ENCODE measurements around the gene CDCA4. TPM values are rescaled to one million over a fixed set of nuclear protein-coding genes. Genes with fewer than 3 reads are reported as not detected.
A peak's percentile ranks its signal among the peaks of the same experiment; 100 is the strongest.

CDCA4 gene
- total and polyA plus RNA-seq, 10 donors, result 5.8 to 15.1 (median 8.6) TPM

DNA sequence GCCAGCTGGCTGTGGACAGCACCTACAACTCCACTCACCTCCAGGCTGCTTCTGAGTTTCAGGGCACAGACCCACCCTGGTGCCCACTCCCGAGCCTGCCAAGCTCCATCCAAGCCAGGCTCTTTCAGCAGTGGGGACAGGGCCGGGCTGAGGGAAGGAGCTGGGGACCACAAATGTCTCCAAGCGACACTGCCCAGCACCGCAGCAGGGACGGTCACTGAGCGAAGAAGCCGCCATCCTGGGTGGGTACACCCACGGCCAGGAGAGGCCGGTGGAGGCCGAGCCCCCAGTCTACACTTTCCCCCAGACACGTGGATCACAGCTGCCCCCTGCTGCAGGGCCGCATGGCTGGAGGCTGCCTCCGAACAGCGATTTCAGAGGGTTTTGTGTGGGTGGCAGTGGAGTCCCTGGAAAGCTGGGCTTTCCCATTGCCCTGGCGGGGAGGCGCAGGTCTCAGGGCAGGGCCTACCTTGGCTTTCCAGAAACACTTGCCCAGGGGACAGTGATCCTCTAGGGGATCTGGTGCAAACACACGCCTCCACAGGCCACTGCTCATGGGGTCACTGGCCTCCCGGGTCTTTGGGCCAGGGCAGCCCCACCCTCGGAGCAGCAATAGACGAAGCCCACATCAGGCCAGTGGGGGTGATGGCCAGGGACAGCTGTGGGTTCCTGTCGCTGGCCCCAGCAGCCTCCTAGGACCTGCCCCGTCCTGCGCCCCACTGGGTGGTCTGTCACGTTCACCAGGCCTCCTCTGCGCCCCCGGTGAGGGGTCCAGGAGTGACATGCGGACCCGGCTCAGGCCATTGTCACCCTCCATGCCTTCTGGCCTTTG is 45.6 kb upstream of the CDCA4 start:
- DNase-seq, result peak; percentile 85
- no peaks in the 10 kb centered on the region for H3K9me3 ChIP-seq
- intact Hi-C loops (cut with DNase I; ENCODE audit: low total_unique reads), result no loop called here
- H3K27ac ChIP-seq, result peak overlapping the region; percentile 82 to 97 (median 94)
- TF ChIP-seq POLR2AphosphoS5 (IDR thresholded peaks at IDR 0.05), result no peak
- TF ChIP-seq, protein P1, sequence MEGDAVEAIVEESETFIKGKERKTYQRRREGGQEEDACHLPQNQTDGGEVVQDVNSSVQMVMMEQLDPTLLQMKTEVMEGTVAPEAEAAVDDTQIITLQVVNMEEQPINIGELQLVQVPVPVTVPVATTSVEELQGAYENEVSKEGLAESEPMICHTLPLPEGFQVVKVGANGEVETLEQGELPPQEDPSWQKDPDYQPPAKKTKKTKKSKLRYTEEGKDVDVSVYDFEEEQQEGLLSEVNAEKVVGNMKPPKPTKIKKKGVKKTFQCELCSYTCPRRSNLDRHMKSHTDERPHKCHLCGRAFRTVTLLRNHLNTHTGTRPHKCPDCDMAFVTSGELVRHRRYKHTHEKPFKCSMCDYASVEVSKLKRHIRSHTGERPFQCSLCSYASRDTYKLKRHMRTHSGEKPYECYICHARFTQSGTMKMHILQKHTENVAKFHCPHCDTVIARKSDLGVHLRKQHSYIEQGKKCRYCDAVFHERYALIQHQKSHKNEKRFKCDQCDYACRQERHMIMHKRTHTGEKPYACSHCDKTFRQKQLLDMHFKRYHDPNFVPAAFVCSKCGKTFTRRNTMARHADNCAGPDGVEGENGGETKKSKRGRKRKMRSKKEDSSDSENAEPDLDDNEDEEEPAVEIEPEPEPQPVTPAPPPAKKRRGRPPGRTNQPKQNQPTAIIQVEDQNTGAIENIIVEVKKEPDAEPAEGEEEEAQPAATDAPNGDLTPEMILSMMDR (IDR thresholded peaks at IDR 0.05 in 8 of 11, conservative IDR thresholded peaks at IDR 0.05 in 3 of 11), result no peak
- TF ChIP-seq POLR2A (IDR thresholded peaks at IDR 0.05), result no peak
- WGBS, 5 donors, result 79 to 88% (median 81%) methylated on average over 13 to 28 of the region's 28 CpGs
- peaks cover 53 to 100% (median 93%) of the 10 kb centered on the region in 6 donors for H3K4me1 ChIP-seq
- no peaks in the 10 kb centered on the region for H3K36me3 ChIP-seq
- H3K4me3 ChIP-seq, result peak overlapping the region in 5 of 8 donors; percentile 36 to 74 (median 52)
- H3K27me3 ChIP-seq (replicated peaks in 1 of 7), result no peaks in the 10 kb centered on the region

DNA sequence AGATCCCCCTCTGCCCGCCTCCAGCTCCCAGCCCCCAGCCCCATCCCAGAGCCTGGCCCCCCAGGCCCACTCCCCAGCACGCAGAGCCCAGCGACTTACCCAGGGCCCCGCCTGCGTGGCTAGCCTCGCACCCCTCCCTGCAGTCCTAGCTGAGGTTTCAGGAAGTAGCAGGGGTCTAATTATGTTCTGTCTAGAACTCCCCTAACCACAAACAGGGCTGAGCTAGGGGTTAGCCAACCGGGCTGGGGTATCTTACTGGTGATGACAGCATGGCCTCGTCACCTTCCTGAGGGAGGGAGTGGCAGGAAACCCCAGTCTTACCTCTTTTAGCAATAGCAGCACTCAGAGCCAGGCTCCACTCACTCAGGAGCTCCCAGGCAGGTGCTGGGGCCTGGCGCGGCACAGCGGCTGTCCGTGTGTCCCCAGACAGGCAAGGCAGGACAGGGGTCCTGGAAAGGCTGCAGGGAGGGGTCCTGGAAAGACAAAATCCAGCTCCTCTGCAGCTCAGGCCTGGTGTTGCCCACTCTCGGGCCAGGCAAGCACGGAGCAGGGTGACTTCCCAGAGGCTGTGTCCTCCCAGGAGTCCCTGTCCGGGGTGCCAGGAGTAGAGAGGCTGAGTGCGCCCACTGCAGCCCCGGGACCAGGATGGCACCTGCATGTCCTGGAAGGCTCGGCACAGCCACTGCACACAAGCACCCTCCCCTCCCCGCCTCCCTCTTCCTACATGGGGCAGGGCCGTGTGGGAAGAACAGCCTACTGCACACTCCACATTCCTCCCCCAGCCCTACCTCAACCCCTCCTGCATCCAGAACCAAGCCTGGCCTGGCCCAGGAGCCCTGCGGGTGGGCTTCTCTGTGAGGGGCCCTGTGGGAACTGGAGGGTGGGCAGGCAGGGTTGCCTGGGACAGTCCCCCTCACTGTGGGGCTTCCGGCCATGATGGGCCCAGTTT is 44.7 kb upstream of the CDCA4 start, which contains the start of gene GPR132:
GPR132 (minus strand) TSS at position 151 of the 949 bp plus-strand sequence. CDS start 10,010 bp downstream, outside the sequence.
- TF ChIP-seq, protein P1 (IDR thresholded peaks at IDR 0.05 in 8 of 11, conservative IDR thresholded peaks at IDR 0.05 in 3 of 11), result peak in 2 of 11 experiments; percentile 10 to 29
- peak; percentile 49 to 79 (median 69) for TF ChIP-seq POLR2A (IDR thresholded peaks at IDR 0.05)
- TF ChIP-seq POLR2AphosphoS5 (IDR thresholded peaks at IDR 0.05), result peak; percentile 95 to 98 (median 97)
- H3K4me3 ChIP-seq, result peak within 1 kb of the TSS; percentile 36 to 74 (median 46)
- H3K36me3 ChIP-seq, result no peaks in the 10 kb centered on the region
- peaks cover 62 to 100% (median 94%) of the 10 kb centered on the region in 6 donors for H3K4me1 ChIP-seq
- peak; percentile 96 for DNase-seq
- WGBS, 5 donors, result 17 to 35% (median 23%) methylated on average over 7 to 22 of the region's 22 CpGs
- no peaks in the 10 kb centered on the region for H3K9me3 ChIP-seq
- H3K27me3 ChIP-seq (replicated peaks in 1 of 7), result no peaks in the 10 kb centered on the region
- H3K27ac ChIP-seq, result peak within 1 kb of the TSS; percentile 82 to 97 (median 94)
- intact Hi-C loops (cut with DNase I; ENCODE audit: low total_unique reads), result no loop called here

DNA sequence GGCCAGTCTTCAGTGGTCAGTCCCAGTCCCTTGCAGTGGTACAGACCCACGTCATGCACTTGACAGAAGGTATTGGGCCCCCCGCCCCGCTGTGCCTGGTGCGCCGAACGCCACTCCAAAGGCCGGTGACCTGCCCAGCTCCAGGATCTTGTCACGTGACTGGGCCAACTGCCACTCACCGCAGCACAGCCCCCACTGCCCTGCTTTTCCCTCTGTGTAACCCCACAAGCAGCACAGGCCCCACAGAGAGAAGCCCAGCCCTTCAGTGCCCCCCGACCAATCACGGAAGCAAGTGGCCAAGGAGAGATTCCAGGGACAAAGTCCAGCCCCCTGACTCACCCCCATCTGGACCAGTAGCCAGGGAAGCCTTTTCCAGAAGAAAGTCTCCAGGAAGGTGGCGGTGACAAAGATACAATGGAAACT is 43.8 kb upstream of the CDCA4 start:
- H3K4me1 ChIP-seq, result peaks cover 65 to 100% (median 94%) of the 10 kb centered on the region in 6 donors

More for the DNA sequence above, 43.8 kb upstream of the CDCA4 start:
- peak overlapping the region; percentile 82 to 97 (median 94) for H3K27ac ChIP-seq
- H3K4me3 ChIP-seq, result peak overlapping the region; percentile 36 to 74 (median 46)
- WGBS, 5 donors, result 20 to 71% (median 31%) methylated on average over 1 to 12 of the region's 12 CpGs
- H3K36me3 ChIP-seq, result no peaks in the 10 kb centered on the region
- H3K27me3 ChIP-seq (replicated peaks in 1 of 7), result no peaks in the 10 kb centered on the region
- intact Hi-C loops (cut with DNase I; ENCODE audit: low total_unique reads), result no loop called here
- peak; percentile 92 for DNase-seq
- H3K9me3 ChIP-seq, result no peaks in the 10 kb centered on the region
- TF ChIP-seq, protein P1 (IDR thresholded peaks at IDR 0.05 in 8 of 11, conservative IDR thresholded peaks at IDR 0.05 in 3 of 11), result no peak
- no peak for TF ChIP-seq POLR2AphosphoS5 (IDR thresholded peaks at IDR 0.05)
- no peak for TF ChIP-seq POLR2A (IDR thresholded peaks at IDR 0.05)

All from spleen (tissue), 11 donors.